ENCODE measurements around the gene PLA2G2F.
A peak's percentile ranks its signal among the peaks of the same experiment; 100 is the strongest.

PLA2G2F gene

GRCh38 chr1:20189664-20190063, 50.5 kb downstream of the PLA2G2F start:
- DNase-seq, result no peak
- no peak for ATAC-seq

- ATAC-seq, result no peak
- no peak for DNase-seq
These were observed 51.4 kb downstream of the PLA2G2F start for GRCh38 chr1:20190256-20191160.

- ATAC-seq (no peak), DNase-seq (no peak)
These were observed 52.2 kb downstream of the PLA2G2F start for GRCh38 chr1:20191266-20191825.

GRCh38 chr1:20192364-20192763, 53.2 kb downstream of the PLA2G2F start:
- DNase-seq, result no peak
- no peak for ATAC-seq

- DNase-seq, result no peak
- no peak for ATAC-seq
These were observed 53.8 kb downstream of the PLA2G2F start for GRCh38 chr1:20192871-20193411.

GRCh38 chr1:20194224-20194623, 55.1 kb downstream of the PLA2G2F start:
- ATAC-seq, result no peak
- DNase-seq, result no peak

- ATAC-seq (peak; percentile 75), DNase-seq (peak; percentile 82)
These were observed 55.8 kb downstream of the PLA2G2F start for GRCh38 chr1:20194757-20195461.

GRCh38 chr1:20195462-20195780, 56.3 kb downstream of the PLA2G2F start:
- ATAC-seq (no peak), DNase-seq (no peak)

GRCh38 chr1:20197329-20197791, 58.2 kb downstream of the PLA2G2F start:
- DNase-seq (no peak), ATAC-seq (no peak)

- DNase-seq, result no peak
- no peak for ATAC-seq
These were observed 59.2 kb downstream of the PLA2G2F start for GRCh38 chr1:20198296-20198695.

GRCh38 chr1:20198918-20199317, 59.8 kb downstream of the PLA2G2F start:
- DNase-seq (no peak), ATAC-seq (no peak)

- ATAC-seq (no peak), DNase-seq (no peak)
These were observed 60.3 kb downstream of the PLA2G2F start for GRCh38 chr1:20199403-20199802.

- ATAC-seq (no peak), DNase-seq (no peak)
These were observed 60.7 kb downstream of the PLA2G2F start for GRCh38 chr1:20199840-20200239.

Data from stimulated activated naive CD8-positive, alpha-beta T cell treated with anti-CD3 and anti-CD28 coated beads, Interleukin-15, Interleukin-2, amounts not matched to agents 100 U/mL and 50 U/mL, for 24 hours (primary cell).